LNCAP (cell line): Measurements from ENCODE around the gene CELF4.

ENCODE experiments used
- CTCF ChIP-seq: fragments of 450-650 bp; IDR thresholded peaks from 2 replicates; pipeline ENCODE4 v1.5.1; 2017; ENCODE audit warnings: mild to moderate bottlenecking

CELF4 gene

GRCh38 chr18:37598966-37599896 lies 33.6 kb upstream of the CELF4 start:
- TF ChIP-seq CTCF, result no peak

DNA sequence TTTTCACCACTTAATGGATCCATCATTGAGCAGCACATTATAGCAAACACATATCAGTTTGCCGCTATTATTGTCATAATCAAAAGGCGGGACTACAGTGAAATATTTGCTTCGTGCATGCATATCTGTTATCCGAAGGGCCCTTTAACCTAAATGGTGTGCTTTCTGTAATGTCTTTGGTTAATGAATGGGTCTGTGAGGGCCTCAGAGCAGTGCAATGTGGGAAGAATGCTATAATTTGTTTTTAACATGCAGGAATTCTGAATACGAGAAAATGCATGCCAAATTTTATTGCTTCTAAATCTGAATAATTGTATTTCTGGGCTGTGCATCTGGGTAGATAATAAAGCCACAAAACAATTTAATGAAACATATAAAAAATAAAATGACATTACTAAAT lies 32.8 kb upstream of the CELF4 start:
- no peak for TF ChIP-seq CTCF

DNA sequence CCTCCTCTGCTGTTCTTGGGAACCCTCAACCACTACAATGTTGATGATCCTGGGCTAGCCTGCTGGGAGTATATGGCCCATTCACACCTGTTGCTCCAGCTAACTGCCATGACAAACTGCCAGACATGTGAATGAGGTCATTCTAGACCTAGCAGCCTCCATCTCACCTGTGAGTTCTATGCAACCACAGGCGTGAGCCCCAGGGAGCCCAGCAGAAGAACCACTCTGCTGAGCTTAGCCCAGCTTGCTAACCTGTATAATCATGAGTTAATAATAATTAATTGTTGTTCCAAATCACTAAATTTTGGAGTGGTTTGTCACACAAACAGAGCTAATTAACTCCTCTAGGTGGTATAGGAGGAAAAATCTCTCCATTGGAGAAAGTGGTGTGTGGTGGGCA lies 24.7 kb upstream of the CELF4 start:
- no peak for TF ChIP-seq CTCF

DNA sequence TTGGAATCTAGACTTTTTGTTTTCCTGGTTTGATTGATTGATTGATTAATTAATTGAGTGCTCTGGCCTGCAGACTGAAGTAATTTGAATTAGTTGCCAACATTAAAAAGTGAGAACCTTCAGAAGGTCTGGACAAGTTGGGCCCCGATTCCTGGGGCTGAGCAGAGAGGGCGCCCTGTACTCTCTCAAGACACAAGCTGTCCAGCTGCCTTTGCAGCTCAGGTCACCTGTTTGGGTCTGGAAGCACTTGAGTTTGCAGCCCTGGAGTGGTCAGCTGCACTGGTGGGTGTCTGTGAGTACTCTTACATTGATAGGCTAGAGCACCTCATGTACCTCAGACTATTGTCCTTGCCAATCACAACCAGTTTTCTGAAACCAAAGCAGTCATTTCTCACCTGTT lies 22.7 kb upstream of the CELF4 start:
- no peak for TF ChIP-seq CTCF

DNA sequence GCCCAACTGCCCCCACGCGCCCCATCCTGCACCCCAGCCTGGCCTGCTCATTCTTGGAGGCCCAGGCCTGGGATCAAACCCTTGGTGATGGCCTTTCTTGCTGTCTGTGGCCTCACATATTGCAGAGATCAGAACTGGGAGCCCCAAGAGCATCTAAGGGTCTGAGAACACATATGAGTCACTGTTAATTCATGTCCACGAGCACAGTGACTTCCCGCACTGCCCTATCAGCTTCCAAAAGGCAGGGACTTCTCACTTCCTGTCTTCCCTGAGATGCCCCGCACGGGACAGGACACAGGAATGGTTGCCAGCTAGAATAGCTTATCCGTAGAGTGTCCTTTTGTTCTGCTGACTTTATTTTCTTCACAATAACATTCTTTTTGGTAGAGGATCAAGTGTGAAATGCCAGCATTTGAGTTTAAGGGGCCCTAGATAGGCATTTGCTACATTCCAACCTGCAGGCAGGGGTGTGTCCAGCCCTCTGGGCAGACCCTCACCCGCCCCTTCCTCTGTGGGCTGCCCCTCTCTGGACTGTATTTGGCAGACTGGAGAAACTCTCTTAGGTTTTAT lies 21.1 kb upstream of the CELF4 start:
- no peak for TF ChIP-seq CTCF

DNA sequence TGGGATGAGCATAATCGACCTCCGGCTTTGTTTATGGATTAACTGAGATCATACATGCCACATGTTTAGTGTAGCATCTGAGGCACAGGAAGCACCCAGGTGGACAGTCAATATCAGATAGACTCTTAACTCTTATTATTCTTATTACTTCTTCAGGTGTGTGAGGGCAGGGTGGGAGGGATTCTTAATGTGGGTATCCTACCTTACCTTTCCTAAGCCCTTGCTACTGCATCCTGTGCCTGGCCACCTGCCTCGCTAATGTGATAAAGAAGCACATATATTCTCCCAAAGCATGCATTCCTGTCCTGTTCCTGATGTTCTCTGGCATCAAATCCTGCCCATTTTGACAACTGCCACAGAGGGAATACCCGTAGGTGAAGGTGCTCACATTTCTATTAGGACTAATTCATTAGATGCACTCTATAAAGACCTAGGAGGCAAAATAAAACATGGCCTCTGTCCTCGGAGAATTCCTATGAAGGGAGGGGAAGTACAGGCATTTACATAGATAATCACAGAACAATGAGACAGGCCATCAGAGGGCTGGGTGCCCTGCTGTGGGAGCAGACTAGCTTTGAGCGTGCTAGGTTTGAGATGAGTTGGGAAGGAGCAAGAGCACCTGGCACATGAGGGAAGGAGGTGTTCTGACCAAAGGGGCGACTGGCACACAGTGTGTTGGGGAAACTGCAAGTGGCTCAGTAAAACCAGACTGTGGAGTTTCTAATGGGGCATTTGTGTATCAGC lies 19.5 kb upstream of the CELF4 start:
- TF ChIP-seq CTCF, result no peak

DNA sequence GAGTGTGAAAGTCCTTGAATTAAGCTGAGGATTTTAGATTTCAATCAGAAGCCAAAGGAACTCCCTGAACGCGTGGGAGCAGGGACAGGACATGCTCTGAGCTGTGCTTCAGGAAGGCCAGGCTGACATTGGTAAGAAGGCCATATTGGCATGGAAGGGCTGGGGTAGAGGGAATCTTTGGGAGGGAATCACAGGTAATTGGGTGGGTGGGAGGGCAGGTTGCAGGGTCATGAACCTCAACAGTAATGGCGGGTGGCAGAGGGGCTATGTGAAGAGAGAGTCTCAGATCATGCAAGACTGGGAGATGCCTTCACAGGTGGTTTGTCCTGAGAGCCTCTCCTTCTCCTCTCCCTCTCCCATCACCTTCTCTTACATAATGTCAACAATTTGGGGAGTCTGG lies 18.6 kb upstream of the CELF4 start:
- TF ChIP-seq CTCF, result no peak
